Retina (tissue), 1 donor: ENCODE results near the gene OR6C75.
"Not testable (repeated sequence)": the region's sequence is repeated elsewhere in the genome, so short reads cannot be mapped to it uniquely, and the experiment has no call there.

Source experiments
- DNase-seq: peaks from one replicate; pipeline ENCODE4 v3.0.0-alpha.2; 2016

OR6C75 gene

DNA sequence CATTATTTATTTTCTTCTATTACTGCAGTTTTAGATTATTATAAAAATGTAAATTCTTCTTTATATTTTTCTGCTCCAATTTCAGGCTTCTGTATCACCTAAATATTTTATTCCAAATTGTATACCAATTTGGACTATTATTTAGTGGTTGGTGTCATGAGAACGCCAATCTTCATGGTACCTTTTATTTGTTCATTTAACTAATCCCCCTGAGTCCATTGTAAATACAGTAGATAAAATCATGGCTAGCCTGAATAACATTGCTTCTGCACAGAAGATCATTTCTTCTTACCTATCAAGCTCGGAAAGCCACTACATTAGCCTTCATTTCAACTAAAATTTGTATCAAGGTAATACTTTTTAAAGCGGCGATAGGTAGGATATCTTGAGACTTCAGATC, at the start of gene OR6C75:
TSS of gene OR6C75 (plus strand) at position 301 of the 400 bp plus-strand sequence. CDS start 2,136 bp downstream, outside the sequence.
- no peak for DNase-seq

DNA sequence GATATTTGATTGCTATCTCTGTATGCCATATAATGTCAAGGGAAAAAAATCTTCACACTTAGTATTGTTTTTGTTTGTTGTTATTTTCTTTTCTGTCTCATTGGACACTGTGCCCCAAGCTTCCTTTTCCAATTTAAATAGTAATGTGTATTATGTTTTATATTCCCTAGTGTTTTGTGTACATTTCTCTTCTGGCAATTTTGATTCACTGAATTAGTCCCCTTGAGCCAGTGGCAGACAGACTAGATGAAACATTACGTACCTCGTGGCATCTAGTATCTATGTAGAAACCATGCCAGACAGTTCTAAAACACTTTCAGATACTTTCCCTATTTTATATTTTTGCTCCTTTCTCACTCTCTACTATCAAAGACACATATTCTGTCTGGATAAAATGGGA, 48.7 kb upstream of the OR6C75 start, which contains the start of gene OR6C1:
TSS of gene OR6C1 (plus strand) at position 301 of the 400 bp plus-strand sequence. CDS start 6,257 bp downstream, outside the sequence.
- no peak for DNase-seq

- no peak for DNase-seq
Observed at GRCh38 chr12:55320201-55320600, 42.6 kb upstream of the OR6C75 start.

DNA sequence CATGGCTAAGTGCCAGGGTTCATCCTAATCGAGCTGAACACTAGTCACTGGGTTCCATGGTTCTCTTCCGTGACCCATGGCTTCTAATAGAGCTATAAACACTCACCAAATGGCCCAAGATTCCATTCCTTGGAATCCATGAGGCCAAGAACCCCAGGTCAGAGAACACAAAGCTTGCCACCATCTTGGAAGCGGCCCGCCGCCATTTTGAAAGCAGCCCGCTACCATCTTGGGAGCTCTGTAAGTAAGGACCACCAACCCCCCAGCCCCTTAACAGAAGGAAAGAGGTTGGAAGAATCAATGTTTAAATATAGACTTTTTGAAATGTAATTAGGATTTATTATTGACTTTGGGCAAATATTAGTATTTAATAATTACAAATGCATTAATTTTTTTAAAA, 37.0 kb upstream of the OR6C75 start:
- DNase-seq = not testable (repeated sequence)

GRCh38 chr12:55330446-55330845, 32.3 kb upstream of the OR6C75 start, which contains the start of gene OR6C3:
Gene OR6C3, plus strand, starts transcription at chr12:55330746. Its CDS starts 955 bp downstream, at chr12:55331701.
- no peak for DNase-seq

GRCh38 chr12:55336002-55336401, 26.8 kb upstream of the OR6C75 start:
- DNase-seq = no peak

DNA sequence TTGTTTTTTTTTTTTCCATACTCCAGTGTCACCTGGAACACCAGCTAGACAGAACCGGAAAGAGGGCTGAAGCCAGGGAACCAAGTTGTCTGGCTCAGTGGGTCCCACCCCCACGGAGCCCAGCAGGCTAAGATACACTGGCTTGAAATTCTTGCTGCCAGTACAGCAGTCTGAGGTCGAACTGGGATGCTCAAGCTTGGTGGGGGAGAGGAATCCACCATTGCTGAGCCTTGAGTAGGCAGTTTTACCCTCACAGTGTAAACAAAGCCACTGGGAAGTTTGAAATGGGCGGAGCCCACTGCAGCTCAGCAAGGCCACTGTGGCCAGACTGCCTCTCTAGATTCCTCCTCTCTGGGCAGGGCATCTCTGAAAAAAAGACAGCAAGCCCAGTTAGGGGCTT, 7.4 kb upstream of the OR6C75 start:
- DNase-seq = not testable (repeated sequence)

DNA sequence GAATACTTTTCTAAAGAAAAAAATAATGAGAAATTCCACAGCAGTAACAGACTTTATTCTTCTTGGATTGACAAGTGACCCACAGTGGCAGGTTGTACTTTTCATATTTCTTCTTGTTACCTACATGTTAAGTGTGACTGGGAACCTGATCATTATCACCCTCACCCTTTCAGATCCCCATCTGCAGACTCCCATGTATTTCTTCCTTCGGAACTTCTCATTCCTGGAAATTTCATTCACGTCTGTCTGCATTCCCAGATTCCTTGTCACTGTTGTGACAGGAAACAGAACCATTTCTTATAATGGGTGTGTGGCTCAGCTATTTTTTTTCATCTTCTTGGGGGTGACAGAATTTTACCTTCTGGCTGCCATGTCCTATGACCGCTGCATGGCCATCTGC, 2.3 kb downstream of the OR6C75 start:
- DNase-seq = no peak

GRCh38 chr12:55372521-55372920, 9.7 kb downstream of the OR6C75 start:
- DNase-seq = no peak

DNA sequence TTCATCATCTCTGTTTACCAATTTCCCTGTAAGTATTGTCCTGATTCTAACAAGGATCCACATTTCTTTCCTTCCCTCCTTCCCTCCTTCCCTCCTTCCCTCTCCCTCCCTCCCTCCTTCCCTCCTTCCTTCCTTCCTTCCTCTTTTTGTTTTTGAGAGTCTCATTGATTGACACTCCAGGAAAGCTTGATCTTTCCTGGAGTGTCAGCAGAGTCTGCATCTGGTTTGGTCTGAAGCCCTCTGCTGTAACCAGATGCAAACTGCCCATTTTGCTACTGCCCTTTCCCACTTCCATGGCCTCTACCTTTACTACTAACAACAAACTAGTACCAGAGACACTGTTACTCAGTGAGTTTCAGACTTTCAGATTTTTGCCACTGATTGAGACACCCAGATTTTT, 23.1 kb downstream of the OR6C75 start:
- DNase-seq = no peak

DNA sequence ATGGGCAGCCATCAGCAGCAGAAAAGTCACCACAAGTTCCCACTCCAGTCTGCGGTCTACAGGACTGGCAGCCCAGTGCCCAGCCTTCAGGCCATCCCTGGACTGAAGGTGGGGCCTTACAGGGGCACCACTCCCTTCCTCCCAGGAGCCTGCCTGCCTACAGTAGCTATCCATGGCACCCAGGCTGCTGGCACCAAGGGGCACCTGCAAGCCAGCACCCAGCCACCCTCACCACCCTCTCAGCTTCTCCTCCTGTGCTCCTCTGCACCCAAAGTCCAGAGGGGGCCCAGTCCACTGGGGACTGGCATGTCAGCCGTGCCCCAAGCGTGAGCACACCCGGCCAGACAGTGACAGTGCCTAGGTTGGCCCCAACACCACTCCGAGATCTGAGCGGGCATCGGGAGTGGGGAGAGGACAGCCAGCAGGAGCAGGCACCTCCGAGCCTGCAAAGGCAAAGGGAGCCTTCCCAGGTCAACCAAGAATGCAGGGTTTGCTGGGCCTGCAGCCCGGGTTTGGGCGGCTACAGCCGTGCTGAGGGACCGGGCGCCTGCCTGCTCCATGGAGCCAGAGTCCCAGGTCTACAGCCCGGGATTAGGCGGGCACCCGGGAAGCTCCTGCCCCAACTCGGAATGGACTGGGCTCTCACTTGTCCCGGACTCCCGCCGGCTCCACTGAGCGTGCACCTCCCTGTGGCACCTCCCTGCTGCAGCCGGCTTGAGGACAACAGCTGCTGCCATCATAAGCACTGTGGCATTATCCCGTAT, 29.4 kb downstream of the OR6C75 start:
- DNase-seq = no peak

- DNase-seq = no peak
Observed at GRCh38 chr12:55396326-55396725, 33.6 kb downstream of the OR6C75 start.

GRCh38 chr12:55400229-55400628, 37.5 kb downstream of the OR6C75 start, which contains the start of gene OR6C65:
Gene OR6C65, plus strand, starts transcription at chr12:55400529. Its CDS starts 0 bp downstream, at chr12:55400529.
- DNase-seq = no peak

DNA sequence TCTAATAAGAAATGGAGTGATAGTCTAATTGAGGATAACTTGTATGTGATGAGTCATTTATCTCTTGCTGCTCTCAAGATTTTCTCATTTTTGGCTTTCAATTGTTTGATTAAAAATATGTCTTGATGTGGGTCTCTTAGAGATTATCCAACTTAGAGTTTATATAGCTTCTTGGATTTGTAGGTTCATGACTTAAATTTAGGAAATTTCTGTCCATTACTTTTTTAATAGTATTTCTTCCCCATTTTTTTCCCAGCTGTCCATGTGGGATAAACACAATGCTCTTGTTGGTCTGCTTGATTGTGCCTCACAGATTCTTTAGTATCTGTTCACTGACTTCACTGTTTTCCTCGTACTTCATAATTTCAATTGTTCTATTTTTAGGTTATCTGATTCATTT, 45.1 kb downstream of the OR6C75 start:
- DNase-seq = no peak

DNA sequence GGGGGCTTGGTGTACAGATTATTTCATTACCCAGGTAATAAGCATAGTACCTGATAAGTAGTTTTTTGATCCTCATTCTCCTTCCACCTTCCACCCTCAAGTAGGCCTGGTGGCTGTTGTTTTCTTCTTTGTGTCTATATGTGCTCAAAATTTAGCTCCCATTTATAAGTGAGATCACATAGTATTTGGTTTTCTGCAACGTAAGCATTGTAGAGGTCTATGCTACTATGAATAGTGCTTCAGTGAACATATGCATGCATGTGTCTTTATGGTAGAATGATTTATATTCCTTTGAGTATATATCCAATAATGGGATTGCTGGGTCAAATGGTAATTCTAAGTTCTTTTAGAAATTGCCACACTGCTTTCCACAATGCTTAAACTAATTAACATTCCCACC, 46.4 kb downstream of the OR6C75 start:
- not testable (repeated sequence) for DNase-seq

GRCh38 chr12:55412138-55412537, 49.4 kb downstream of the OR6C75 start:
- DNase-seq = not testable (repeated sequence)

DNA sequence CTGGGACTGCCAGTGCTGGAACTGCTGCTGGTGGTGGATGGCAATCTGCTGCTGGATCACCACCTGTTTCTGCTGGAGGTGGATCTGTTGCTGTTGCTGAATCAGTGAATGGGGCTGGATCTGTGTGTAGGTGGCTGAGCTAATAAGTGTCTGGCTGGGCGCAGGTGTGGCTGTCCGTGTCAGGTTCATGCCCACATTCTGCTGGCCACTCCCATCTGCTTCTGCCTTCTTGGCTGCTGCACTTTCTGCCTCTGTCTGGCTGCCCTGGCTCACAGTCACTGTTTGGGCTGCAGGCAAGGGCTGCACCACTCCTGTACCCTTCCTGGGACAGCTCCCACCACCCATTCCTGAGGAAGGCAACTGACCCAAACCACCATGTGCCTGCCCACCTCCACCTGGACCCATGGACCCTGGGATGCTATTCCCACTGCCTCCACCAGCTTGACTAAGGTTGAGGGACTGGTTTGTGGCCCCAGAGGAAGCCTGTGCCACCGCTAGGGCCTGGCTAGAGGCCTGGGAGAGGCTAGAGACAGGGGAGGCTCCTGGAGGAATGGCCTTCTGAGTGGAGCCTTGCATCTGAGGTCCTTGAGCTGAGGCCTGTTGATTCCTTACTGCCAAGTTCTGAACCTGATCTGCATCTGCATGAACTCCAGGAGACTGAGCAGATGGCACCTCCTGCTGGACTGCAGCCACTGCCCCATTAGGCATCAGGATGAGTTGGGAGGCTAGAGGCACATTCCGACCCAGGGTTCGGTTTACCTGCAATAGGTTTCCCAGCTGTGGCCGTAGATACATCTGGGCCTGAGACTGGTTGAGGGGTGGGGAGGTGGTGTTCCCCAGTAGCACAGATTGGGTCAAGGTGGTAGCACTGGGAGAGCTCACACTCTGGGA, 51.0 kb downstream of the OR6C75 start:
- DNase-seq = not testable (repeated sequence)

- DNase-seq = peak; percentile 43
Observed at GRCh38 chr12:55414396-55414823, 51.6 kb downstream of the OR6C75 start.

- DNase-seq = not testable (repeated sequence)
Observed at GRCh38 chr12:55414889-55415288, 52.1 kb downstream of the OR6C75 start.

GRCh38 chr12:55416961-55417360, 54.2 kb downstream of the OR6C75 start:
- no peak for DNase-seq
